HuH-7.5 (cell line): ENCODE measurements around the gene AIG1.
A peak's percentile ranks its signal among the peaks of the same experiment; 100 is the strongest.

Experiments
- DNase-seq: peaks from one replicate; pipeline ENCODE4 v3.0.0; 2011; ENCODE audit warnings: low spot score

The AIG1 gene

DNA sequence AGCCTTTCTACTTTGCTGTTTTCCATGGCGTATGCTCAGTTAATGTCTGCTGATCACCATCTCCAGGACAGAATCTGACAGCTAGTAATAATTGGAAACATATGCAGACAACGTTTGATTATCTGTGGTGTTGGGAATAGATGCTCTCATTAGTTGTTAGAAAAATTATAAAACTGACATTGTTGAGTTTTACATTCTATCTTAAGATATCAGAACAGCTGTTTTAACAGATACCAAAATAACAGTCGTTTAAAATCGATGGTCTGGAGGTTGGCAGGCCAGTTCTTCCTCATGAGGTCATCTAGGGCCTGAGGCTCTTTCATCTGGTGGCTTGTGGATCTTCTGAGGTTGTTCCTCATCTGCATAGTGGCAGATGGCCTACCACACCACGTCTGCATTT lies 137.6 kb downstream of the AIG1 start:
- no peak for DNase-seq

DNA sequence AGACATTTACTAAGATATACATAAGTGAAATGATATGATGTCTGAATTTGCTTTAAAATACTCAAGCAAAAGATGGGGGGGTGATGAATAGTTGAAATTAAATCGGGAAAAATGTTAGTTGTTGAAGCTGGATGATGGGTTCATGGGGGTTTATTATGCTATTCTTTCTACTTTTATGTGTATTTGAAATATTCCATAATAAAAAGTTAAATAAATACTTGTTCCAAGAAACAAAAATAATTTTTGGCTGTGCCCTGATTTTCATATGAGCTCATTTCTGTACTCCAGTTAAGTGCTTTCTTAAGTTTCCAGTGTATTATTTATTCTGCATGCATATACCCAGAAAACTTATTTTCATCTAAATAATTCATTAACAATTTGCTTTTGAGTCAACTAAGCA lies 138.6 kb downstream of the AIG1 start:
- no peak for DNase-seq

DNA sequence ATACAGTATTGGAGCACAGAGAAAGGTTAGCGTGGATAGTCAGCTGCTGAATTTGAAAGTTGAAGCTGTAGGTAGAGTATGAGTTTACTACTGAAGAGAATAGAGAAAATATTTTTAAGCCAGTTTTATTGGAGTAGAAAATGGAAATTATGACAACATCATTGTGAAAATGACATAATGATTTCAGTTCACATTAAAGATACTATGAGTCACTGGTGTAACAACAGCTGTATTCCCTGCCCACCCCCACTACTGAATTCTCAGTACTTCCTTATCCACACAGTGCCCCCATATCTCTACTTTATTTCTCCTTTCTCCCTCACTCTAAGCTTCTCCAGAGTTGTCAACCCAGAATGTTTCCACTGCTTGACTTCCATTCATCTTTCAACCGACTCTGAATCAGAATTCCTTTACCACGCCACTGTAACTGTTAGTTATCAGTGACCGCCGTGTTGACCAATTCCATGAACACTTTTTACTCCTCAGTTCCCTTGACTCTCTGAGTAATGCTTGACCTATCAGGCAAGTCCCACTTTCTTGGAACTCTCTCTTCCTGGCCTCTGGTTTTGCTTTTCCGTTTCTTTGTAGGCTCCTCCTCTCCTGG lies 139.6 kb downstream of the AIG1 start:
- no peak for DNase-seq

DNA sequence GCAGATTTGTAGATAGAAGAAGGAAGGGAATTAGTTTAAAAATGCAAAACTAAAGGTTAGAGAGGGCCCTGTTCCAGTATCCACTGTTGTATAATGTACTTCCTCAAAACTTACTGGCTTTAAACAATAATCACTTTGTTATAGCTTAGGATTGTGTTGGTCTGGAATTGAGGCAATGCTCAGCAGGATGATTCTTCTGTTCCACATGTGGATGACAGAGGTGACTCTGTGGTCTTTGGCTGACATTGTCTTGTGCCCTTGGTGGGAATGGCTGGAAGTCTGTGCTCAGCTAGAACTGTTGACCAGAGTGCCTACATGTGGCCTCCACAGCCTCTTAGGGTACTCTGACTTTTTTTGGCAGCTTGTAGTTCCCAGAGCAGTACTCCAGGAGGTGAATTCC lies 143.4 kb downstream of the AIG1 start:
- DNase-seq = no peak

DNA sequence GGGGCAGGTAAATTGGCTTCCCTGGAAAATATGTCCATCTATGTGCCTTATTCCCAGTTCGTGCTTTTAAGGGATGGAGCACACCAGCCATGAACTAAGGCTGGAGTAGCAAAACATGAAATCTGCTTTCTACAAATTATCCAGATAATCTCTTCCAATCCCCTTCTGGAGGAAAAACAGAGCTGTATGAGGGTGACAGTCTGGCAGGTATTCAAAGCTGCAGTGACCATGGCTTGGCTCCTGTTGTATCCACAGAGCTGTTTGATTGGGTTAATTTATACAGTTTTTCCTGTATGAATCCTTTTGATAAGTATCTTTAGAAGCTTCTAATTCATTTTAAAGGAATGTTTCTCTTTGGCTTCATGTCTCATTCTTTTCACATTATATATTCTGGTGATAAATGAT lies 144.4 kb downstream of the AIG1 start:
- no peak for DNase-seq

DNA sequence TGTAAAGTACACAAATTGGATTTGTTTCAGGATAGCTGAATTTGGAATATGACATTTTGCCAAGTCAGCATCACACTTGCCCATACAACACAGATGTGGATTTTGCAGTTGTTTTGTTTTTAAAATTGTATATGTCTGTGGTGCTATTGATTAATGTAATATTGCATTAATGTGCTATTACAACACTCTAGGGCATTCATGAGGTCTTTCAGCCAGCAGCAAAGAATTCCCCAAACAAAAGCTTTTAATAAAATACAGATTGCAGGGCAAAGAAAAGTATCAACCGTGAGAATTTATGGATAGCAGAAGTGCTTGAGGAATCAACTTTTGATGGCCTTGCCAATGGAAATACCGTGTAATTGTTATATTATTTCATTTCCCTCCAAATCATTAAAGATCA lies 144.9 kb downstream of the AIG1 start:
- DNase-seq = no peak

DNA sequence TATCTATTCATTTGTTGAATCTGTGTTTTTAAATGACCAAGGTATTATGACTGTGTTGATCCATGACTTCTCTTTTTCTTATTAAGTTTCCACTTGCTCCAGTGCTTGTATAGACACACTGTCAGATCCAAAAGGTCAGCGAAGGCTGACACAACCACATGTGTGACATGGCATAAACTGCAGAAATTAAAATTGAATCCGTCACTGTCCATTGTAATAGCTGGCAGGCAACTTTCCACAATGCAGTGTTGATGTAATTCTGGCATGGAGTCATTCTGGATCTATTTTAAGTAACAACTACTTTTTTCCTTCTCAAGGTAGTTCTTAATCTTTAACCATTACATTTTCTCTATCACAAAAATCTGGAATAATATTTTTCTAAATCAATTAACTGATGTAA lies 145.3 kb downstream of the AIG1 start:
- no peak for DNase-seq

DNA sequence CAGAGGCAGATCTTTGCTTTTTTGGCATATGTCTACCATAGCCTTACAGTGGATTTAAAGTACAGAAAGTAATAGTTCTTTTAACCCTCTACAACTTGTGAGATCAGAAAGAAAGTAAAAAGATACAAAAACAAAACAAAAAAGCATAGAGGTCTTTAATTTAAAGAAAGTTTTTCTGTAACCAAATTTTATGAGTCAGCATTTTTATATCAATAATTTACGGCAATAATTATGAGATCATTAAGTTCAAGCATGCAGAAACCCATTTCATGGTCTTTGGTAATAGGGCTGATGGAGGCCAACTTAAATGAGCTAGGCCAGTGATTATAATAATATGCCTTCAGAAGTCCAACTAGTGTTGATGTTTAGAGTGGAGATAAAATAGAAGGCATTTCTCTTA lies 145.9 kb downstream of the AIG1 start:
- DNase-seq = no peak

DNA sequence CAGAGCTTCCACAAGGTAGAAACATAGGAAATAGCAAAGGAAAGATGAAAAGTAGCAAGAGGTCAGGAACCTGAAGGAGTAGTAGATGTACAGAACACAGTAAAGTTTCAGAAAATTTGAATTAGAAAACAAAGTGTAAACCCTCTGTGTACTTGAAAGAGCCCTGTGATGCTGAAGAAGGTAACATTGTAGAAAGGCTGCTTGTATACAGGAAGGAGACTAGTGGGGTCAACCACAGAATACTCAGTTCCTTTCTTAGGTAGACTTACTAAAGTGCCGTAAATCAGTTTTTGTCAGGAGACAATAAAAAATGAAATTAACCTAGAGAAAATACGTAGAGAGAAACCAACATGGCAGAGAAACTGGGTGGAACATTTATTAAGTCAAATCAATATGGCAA lies 149.7 kb downstream of the AIG1 start:
- DNase-seq = no peak

DNA sequence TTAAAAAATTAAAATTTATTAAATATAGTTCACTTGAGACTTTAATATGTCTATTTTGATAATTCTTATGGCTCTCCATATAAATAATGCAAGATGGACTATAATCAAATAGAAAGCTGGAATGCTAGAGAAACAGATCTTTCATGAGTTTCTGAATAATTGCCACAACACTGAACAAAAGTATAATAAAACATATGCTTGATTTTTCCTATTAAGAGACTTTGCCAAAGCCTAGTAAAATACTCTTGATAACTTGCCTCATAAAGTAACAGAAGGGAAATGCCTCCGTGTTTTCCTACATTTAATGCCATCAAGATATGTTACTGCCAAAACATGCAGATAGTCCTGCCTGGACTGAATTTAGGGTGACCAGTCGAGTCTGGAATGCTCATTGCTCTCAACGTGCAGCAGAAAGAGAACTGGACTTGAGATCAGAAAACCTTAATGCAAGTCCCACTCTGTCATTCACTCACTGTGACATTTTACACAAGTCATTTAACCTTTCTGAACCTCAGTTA lies 153.2 kb downstream of the AIG1 start:
- no peak for DNase-seq

DNA sequence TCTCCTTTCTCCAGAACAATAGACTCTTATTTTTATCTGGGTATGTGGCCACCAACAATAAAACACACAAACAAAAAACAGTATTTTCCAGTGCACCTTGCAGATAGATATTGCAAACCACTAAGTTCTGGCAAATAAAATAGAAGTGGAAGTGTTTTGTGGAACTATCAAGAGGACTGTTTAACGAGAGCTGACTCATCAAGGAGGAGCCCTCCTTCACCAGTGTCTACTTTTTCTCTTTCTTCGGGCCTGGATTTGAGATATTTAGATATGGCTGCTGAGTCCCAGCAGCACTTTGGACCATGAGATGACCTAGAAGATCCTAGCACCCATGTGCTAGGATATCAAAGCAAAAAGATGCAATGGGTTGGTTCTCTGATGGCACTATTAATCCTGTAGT lies 154.7 kb downstream of the AIG1 start:
- no peak for DNase-seq

DNA sequence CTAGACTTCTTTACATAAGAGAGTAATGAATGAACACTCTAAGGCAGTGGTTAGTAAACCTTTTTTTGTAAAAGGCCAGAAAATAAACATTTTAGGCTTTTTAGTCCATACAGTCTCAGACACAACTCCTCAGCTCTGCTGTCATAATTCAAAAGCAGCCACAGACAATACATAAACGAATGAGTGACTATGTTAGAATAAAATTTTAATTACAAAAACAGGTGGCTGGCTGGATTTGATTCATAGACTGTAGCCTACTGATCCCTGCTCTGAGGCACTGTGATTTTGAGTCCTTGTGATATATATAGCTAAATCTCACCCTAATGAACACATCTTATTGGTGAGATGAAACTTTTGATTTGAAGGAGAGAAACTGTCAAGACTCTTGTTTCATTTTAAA lies 155.1 kb downstream of the AIG1 start:
- DNase-seq = no peak

DNA sequence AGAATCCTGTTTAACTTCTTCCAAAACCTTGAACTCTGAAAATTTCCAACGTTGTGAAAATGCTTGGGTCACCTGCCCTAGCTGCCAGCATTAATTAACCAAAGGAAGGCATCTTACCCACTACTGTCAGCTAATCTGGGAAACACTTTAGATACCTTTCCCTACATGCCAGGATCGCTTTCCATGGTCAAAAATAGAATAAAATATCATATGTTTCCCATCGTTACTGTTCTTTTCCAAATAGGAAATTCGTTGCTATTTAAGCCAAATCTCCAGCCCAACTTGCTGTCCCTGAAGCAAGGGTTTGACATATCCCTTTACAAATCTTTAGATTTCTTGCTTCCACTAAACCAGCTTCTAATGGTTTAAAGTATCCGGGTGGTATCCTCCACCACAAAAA lies 157.5 kb downstream of the AIG1 start:
- DNase-seq = no peak

DNA sequence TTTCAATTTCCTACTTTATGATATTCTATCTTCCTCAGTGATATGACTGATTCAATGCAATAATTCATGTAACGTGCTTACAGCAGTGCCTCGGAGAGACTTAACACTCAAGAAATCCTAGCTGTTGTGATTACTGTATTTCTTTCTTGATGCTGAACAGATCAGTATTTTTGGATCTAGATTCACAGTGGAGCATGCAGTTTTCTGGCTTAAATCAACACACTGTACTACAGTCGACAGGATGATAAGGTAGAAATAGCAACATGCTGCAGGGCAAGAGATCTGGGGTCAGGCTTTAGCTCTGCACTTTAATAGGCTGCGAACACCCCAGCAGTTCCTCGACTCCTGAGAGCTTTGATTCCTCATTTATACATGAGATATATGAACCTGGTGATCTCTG lies 161.0 kb downstream of the AIG1 start:
- DNase-seq = no peak

DNA sequence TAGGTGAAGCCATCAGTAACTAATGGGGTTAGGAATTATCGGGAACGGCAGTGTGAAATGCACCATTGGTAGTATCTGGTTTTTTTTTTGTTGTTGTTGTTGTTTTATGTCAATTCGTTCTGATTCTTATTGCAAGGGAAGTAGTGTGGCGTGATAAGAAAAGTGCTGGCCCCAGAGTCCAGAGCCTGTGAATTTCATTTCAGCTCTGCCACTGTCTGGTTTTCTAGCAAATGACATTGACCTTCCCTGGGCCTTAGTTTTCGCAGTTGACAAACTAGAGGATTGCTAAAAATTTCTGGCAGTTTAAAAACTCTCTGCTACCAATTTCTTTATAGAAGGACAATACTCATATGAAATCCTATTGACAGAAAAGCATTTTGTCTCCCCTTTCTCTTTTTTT lies 161.6 kb downstream of the AIG1 start:
- no peak for DNase-seq

DNA sequence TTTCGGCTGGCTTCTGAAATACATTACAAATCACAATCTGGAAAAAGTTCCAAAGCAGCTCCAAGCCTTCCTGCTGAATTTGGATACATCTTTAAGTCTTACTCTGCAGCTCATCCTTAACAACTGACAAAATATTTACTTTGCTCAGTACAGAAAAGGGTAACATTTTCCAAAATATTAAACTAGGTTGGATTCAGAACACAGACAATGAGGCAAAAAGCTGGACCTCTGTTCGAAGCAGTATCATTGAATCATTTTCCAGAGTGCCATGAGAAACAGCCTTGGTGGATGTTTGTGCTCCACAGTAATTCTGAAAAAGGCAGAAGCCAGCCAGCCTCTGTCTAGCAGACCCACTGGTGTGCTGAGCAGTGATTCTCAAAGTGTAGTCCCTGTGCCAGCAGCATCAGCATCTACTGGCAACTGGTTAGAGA lies 162.1 kb downstream of the AIG1 start:
- no peak for DNase-seq

DNA sequence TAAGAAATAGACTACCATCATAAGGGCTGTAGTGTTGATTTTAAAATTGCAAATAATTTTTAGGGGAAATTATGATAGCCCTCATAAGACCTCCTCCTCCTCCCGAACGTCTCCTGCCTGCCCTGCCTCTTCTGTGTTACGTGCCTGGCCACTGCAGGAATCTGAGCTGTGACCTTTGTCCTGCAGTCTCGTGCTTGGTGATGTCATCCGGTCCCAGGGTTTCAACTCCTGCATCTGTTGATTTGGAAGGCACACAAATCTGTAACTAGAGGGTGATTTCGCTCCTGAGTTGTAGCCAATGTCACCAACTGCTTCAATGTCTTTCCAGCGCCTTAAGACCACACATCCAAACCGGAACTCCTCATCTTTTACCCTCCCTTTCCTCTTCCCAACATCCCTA lies 163.2 kb downstream of the AIG1 start:
- DNase-seq = peak; percentile 50

DNA sequence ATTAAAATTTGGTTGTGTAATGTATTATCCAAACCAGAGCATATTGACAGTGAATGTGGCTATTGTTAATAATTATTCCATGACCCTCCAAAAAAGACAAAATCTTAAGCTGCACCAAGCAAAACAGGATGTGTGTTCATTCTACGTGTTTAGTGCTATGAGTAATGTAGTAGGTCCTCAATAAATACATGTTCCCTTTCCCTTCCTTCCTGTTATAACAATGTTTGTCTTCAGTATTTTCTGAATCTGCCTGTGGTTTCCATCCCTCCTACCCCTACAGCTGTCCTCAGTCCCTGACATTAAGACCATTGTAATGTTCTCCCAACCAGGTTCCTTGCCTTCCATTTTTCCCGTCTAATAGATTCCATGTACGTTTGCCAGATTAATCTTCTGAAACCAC lies 163.8 kb downstream of the AIG1 start:
- DNase-seq = no peak

DNA sequence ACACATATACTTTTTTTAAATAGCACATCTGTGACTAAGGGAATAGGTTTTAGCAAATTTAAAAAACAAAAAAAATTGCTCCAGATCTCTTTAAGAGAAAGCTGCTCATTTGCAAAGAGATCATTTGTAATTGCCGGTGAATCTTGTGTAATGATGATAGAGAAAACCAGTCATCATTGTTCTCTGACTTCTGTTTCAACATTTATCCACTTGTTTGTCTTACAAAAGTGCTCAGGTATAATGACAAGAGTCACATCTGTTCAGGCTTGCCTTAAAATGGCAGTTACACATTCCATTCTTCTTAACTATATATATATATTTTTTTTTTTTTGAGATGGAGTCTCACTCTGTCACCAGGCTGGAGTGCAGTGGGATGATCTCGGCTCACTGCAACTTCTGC lies 165.2 kb downstream of the AIG1 start:
- DNase-seq = no peak

DNA sequence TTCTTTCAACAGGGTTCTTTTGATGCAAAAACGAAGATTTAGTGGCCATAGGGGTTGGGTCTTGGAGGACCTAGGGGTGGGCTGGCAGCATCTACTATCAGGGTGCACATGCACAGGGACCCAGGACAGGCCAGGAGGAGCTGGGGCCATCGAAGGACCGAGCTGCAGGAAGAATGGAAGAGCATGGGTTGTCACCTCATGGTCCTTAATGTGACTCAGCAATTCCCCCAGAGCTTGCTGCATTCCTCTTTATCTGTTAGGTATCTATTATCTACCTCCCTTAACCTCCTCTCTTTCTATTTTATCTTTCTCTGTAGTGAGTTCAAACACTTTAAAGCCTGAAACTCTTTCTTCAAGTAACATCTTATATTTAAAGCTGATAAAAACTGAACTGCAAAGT lies 167.0 kb downstream of the AIG1 start:
- no peak for DNase-seq

DNA sequence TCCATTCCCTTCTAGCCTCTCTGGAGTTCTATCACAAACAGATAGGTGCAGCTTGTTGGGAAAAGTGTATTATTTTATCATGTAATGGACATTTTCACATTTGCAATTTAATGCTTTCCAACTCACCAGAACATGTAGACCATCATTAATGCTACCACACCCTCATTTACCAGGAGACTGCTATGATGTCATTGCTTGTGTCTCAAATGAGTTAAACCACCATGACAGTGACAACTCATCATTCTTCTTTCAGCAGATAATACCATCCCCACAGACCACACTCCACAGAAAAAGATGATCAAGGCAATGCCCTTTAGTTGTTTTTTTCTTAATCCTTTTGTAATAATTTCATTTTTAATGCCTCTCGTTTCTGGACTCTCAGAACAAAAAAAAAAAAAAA lies 168.7 kb downstream of the AIG1 start:
- DNase-seq = no peak

DNA sequence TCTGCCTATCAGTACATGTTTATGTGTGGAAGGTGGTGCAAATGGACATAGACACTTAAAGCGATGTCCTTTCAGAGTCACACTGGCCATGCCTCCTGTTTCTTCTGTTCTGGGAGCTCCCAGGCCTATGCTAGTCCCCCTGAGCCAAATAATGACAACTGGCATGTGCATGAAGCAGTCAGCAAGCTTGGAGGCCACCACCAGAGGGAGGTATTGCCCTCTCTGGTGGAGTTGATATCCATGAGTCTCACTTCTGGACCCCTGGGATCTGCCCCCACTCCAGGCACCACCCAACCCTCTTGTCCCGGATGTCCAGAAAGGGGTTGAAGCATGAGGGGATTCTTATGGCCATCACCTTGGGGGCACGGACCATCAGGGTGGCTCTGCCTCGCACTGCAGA lies 172.2 kb downstream of the AIG1 start:
- peak; percentile 41 for DNase-seq

DNA sequence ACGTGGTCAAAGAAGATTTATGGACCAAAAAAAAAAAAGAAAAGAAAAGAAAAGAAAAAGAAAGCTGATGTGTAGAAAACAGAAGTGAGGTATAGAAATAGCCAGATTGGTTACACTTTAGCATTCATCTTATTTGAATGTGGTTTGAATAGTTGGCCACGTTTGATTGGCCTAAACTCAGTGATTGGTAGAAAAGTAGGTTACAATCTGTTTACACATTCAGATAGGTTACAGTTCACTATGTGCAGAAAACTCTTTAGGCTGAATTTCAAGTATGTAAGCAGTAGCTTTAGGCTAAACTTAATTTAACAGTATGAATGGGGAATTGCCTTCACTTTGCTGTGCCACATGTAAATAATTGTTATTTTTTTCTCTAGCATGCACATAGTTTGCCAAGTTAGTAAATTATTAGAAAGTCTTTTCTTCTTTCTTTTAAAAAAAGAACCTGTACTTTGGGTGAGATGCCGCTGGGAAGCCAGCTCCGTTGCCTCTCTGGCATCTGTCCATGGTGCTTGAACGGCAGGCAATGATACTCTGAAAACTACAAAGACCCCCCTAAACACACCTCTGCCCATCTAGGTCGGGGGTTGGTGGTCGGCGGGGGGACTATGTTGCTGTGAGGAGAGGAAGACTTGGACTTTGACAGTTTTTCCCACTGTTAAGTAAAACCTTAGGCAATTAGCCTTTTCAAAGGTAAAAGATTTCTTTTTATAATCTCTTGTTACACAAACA lies 173.0 kb downstream of the AIG1 start:
- DNase-seq = no peak

DNA sequence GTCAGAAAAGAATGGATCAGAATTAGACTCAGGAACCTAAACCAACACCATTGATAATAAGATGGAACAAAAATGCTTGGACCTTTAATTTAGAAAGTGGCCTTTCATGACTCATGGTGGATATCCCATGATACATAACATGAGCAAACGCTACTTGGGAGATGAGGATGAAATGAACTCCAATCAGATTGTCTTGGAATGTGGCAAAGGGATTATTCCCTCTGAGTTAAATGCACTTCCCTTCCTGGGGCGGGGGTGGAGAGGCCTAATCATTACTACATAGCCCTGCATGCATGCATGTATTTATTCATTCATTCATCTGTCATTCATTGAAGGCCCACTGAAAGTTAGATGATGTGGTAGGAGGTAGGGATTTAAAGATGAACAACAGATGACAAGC lies 174.0 kb downstream of the AIG1 start:
- DNase-seq = no peak
